HG02970 (cell line): ENCODE measurements around the gene PTH2R.
"Not testable (repeated sequence)": the region's sequence is repeated elsewhere in the genome, so short reads cannot be mapped to it uniquely, and the experiment has no call there.

ENCODE experiments used
- ATAC-seq: cut with Tn5 transposase; IDR thresholded peaks from one replicate; pipeline ENCODE4 v1.9.1; 2021; ENCODE audit warnings: mild to moderate bottlenecking, moderate library complexity, moderate number of reproducible peaks; ENCODE audit not compliant: unreplicated experiment, low FRiP score

Gene PTH2R

DNA sequence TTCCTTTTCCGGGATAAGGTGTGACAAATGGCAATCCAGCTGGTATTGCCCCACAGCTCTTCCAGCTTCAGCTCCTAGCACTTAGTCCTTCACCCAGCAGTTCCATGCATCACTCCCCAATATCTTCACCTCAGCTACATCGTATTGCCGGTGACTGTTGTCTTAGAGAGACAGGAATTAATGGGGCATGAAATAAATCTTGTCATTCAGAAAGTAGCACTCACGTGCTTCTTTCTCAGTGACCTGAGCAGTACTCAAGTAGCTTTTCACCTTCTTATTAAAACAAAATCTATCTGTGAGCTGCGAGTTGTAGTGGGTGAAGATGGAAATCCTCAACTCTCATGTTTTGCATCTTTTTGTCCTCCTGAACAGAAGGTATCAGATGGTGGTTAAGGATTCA, 72.8 kb downstream of the PTH2R start:
- ATAC-seq, result no peak

DNA sequence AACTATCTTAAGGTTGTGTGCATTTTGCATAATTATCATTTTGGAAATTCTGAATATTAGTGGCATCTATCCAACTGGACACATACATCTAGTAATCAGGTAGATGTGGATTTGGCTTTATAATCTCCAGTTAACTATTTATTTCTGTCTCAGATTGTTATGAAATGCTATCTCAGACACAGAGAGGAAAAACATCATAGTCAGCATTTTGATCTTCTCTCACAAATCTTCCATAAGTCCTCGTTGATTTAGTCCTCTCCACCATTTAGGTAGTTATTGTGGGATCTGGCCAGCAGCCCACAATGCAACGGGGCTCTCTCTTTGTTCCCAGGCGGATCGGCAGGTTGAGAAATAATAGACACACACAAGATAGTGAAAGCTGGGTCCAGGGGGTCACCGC, 75.4 kb downstream of the PTH2R start:
- not testable (repeated sequence) for ATAC-seq

DNA sequence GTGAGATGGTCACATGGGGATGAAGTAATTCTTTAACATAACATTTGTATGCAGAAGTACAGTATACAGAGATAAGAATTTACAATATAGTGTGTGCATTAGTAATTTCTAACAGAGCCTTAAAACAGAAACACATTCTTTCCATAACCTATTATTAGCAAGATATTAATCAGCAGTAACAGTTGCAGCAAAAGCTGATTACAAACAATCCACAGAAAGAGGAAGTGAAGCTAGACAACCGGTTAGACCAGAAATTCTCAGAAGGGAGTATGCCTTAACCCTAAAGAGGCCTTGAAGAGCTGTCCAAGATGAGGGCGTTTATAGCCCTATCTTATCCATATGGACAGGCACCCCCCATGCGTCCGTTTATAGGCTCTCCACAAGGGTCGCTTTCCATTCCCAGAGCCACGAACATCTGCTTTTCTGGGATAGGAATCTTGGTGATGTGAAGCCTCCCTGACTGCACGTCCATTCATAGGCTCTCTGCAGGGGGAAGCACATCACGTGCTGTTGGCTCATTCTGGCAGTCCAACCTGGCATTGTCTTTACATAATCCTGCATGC, 75.9 kb downstream of the PTH2R start:
- ATAC-seq, result not testable (repeated sequence)

GRCh38 chr2:208485390-208485789, 78.8 kb downstream of the PTH2R start:
- ATAC-seq, result no peak

DNA sequence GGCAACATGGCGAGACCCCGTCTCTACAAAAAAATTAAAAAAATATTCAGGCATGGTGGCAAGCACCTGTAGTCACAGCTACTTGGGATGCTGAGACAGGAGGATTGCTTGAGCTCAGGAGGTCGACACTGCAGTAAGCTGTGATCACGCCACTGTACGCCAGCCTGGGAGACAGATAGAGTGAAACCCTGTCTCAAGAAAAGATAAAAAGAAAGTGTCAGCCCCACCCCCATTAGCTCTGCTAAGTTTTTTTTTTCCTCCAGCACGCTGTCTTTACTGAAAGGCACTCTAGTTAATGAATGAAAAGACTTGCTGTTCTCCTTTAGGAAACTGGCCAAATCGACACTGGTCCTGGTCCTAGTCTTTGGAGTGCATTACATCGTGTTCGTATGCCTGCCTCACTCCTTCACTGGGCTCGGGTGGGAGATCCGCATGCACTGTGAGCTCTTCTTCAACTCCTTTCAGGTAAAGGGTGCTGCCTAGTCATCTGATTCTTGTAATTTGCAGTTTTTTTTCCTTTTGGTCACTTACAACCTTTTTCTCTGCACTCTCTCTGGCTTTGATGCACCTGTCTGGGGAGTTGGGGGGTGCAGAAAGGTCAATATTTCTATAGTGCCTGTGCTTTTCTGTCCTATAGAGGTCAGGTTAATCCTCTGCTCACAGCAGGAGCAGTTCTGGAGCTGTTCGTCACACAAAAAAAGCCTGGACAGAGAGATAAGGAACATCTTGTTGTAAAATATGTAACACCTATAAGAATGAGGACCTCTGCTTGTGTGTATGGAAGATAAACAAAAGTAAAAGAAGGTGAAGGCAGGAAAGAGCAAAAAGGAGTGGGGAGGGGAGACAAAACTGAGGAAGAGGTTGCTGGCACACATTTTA, 82.3 kb downstream of the PTH2R start:
- ATAC-seq, result no peak

DNA sequence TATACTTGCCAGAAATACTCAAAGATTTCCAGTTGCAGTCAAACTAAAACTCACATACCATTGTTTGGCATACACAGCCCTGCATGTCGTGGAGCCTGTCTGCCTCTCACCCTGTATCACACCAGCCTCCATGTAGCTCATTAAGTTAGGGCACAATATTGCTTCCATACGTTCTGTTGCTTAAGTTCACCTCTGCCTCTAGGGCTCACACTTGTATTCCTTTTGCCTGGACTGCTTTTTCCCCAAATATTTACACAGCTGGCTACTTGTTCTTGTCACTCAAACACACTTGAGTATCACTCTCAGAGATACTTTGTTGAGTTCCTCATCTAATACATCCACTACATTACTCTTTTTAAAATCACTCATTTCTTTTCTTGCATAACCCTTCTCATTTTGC, 83.1 kb downstream of the PTH2R start:
- ATAC-seq, result no peak

GRCh38 chr2:208490492-208490891, 83.9 kb downstream of the PTH2R start:
- ATAC-seq, result no peak

DNA sequence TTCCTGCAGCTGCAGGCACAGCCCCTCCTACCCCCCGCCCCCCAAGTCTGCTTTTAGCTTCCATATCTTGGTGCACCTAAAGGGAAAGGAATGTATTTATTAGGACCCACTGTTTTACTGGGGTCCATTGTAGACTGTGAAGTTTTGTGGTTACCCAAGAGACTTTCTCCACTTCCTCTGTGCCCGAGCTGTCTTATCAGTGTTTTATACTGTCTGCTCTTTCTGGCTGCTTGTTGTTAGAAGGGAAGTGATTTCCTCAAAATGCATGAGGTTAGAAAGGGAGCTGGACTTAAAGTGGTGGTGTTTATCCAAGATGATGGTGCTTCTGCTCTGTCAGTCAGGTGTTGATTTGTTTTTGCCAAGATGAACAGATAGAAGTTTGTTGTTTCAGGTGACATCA, 85.0 kb downstream of the PTH2R start:
- no peak for ATAC-seq

DNA sequence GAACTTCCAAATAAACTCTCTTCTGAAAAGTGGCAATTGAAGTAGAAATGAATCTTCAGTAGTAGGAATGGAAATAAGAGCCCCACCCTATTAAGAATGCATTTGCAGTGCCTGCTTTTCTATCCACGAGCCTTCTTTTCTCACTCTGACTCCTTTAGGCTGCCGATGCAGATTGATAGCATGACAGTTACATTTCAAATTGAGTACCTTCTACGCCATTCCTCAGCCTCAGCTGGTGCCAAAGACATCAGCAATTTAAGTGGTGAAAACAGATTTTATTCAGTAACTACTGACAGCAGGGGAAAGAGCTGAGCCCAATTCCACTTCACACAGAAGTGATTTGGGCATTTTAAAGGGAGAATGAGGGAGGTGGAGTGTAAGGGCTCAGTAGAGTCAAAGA, 85.5 kb downstream of the PTH2R start:
- no peak for ATAC-seq

GRCh38 chr2:208493186-208493585, 86.6 kb downstream of the PTH2R start:
- ATAC-seq, result no peak

DNA sequence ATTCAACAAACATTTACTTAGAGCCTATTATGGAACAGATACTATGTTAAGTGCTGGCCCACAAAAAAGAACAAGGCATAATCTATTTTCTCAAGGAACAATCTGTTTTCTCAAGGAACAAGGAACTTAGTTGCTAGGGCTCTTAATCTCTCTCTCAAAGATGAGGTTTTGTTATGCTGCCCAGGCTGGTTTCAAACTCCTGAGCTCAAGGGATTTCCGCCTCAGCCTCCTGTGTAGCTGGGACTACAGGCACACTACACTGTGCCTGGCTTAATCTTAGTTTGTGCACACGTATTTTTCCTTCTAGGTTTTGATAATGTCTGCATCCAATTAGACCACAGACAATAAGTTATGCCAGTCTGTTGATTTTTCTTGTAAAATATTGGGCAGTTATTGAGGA, 89.5 kb downstream of the PTH2R start:
- no peak for ATAC-seq

GRCh38 chr2:208501206-208501605, 94.6 kb downstream of the PTH2R start:
- ATAC-seq, result no peak

DNA sequence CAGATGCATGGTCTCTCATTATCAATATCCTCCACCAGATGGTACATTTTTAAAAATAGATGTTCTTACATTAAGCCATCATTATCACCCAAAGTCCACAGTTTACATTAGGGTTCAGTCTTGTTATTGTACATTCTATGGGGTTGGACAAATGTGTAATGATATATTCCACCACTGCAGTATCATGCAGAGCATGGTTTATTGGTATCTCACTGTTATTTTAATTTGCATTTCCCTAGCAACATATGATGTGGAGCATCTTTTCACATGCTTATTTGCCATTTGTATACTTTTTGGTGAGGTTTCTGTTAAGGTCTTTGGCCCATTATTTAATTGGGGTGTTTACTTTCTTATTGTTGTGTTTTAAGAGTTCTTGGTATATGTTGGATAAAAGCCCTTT, 95.7 kb downstream of the PTH2R start:
- no peak for ATAC-seq

GRCh38 chr2:208505365-208505764, 98.8 kb downstream of the PTH2R start:
- ATAC-seq, result not testable (repeated sequence)

GRCh38 chr2:208509586-208509985, 103.0 kb downstream of the PTH2R start:
- ATAC-seq, result no peak

DNA sequence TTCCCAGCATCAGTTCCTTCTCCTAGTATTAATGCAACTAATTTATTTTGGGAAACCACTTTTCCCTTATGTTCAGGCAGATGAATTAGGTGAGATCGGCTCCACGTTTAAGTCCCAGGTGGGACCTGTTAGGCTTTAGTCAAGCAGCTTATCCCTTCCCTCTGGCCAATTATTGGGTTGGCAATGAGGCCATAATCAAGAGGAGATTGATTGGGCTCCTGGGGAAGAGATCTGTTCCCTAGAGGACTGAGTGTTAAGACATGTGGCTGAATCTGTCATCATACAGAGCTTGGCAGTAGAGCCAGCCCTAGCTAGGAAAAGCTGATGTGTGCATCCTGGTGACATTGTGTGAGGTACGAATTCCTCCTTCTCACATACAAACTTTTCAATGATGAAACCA, 104.4 kb downstream of the PTH2R start:
- no peak for ATAC-seq

- ATAC-seq, result no peak
Measured at GRCh38 chr2:208511573-208511972, 105.0 kb downstream of the PTH2R start.

DNA sequence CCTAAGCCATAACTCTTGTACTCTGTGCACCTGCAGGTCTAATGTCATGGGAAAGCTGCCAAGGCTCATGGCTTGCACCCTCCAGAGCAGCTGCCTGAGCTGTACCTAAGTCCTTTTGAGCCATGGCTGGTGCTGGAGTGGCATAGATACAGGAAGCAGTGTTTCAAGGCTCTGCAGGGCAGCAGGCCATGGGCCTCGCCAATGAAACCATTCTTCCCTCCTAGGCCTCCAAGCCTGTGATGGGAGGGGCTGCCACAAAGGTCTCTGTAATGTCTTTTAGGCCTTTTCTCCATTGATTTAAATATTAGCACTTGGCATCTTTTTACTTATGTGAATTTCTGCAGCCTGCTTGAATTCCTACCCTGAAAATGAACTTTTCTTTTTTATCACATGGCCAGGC, 108.5 kb downstream of the PTH2R start:
- no peak for ATAC-seq

- ATAC-seq, result not testable (repeated sequence)
Measured at GRCh38 chr2:208523069-208523468, 116.5 kb downstream of the PTH2R start.

DNA sequence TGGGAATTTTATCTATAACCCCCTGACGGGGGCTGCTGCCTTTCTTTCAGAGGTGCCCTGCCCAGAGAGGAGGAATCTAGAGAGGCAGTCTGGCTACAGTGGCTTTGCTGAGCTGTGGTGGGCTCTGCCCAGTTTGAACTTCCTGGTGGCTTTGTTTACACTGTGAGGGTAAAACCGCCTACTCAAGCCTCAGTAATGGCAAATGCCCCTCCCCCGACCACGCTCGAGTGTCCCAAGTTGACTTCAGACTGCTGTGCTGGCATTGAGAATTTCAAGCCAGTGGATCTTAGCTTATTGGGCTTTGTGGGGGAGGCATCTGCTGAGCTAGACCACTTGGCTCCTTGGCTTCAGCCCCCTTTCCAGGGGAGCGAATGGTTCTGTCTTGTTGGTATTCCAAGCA, 118.6 kb downstream of the PTH2R start:
- ATAC-seq, result not testable (repeated sequence)

GRCh38 chr2:208529796-208530195, 123.2 kb downstream of the PTH2R start:
- no peak for ATAC-seq

GRCh38 chr2:208531361-208531760, 124.8 kb downstream of the PTH2R start:
- peak; percentile 45 for ATAC-seq
